CD4-positive, alpha-beta T cell treated with Interleukin-17A for 4 hours (primary cell): Measurements from ENCODE around the gene PTX3.

ENCODE experiments used
- DNase-seq: peaks from one replicate; pipeline ENCODE4 v3.0.0-alpha.2; 2020; ENCODE audit warnings: mixed read lengths

Gene PTX3

GRCh38 chr3:157436583-157437291 is at the start of gene PTX3:
Gene PTX3 (plus strand): TSS chr3:157436850. CDS start chr3:157436934, 84 bp downstream.
- DNase-seq: no peak

- DNase-seq: no peak
Observed at GRCh38 chr3:157387708-157388435, 48.8 kb upstream of the PTX3 start.

- no peak for DNase-seq
Observed at GRCh38 chr3:157388976-157389375, 47.7 kb upstream of the PTX3 start.

- DNase-seq: no peak
Observed at GRCh38 chr3:157390713-157391515, 45.7 kb upstream of the PTX3 start.

GRCh38 chr3:157392104-157392503 is 44.5 kb upstream of the PTX3 start:
- DNase-seq: no peak

- DNase-seq: no peak
Observed at GRCh38 chr3:157393113-157393512, 43.5 kb upstream of the PTX3 start.

- DNase-seq: no peak
Observed at GRCh38 chr3:157394411-157394810, 42.2 kb upstream of the PTX3 start.

- no peak for DNase-seq
Observed at GRCh38 chr3:157398598-157398997, 38.1 kb upstream of the PTX3 start.

GRCh38 chr3:157404381-157404780 is 32.3 kb upstream of the PTX3 start:
- DNase-seq: no peak

GRCh38 chr3:157405457-157405856 is 31.2 kb upstream of the PTX3 start:
- DNase-seq: no peak

GRCh38 chr3:157406394-157406793 is 30.3 kb upstream of the PTX3 start:
- no peak for DNase-seq

GRCh38 chr3:157407769-157408168 is 28.9 kb upstream of the PTX3 start:
- DNase-seq: no peak

- no peak for DNase-seq
Observed at GRCh38 chr3:157408499-157409149, 28.0 kb upstream of the PTX3 start.

- no peak for DNase-seq
Observed at GRCh38 chr3:157409516-157409915, 27.1 kb upstream of the PTX3 start.

- DNase-seq: no peak
Observed at GRCh38 chr3:157410945-157411344, 25.7 kb upstream of the PTX3 start.

- DNase-seq: no peak
Observed at GRCh38 chr3:157412323-157412855, 24.3 kb upstream of the PTX3 start.

GRCh38 chr3:157414861-157415260 is 21.8 kb upstream of the PTX3 start:
- DNase-seq: no peak

GRCh38 chr3:157416347-157417087 is 20.1 kb upstream of the PTX3 start:
- DNase-seq: no peak

GRCh38 chr3:157417247-157417646 is 19.4 kb upstream of the PTX3 start:
- no peak for DNase-seq

- no peak for DNase-seq
Observed at GRCh38 chr3:157418104-157418503, 18.5 kb upstream of the PTX3 start.

- no peak for DNase-seq
Observed at GRCh38 chr3:157420606-157421130, 16.0 kb upstream of the PTX3 start.

GRCh38 chr3:157423337-157423736 is 13.3 kb upstream of the PTX3 start:
- no peak for DNase-seq
